ENCODE measurements around the gene RABGGTB.
"Not testable (repeated sequence)": the region's sequence is repeated elsewhere in the genome, so short reads cannot be mapped to it uniquely, and the experiment has no call there.

- not testable (repeated sequence) for TF ChIP-seq CTCF, POLR2A (IDR thresholded peaks at IDR 0.05)
Measured at GRCh38 chr1:75823596-75823995, 37.5 kb downstream of the RABGGTB start.

Measured in adrenal gland (tissue), 5 donors.